H1 (cell line): Measurements from ENCODE around the gene DUSP7.

Source experiments
- ASH2L ChIP-seq: fragments of 200-600, 300-600 bp; sonication (generic); IDR thresholded peaks from one replicate; pipeline ENCODE4 v1.7.1; 2017; ENCODE audit warnings: low read length
- ATF3 ChIP-seq: IDR thresholded peaks from 2 replicates; pipeline ENCODE4 v1.6.1; 2011; ENCODE audit warnings: low read depth, mild to moderate bottlenecking, low read length; ENCODE audit not compliant: insufficient read depth
- CTCF ChIP-seq, 3 experiments: IDR thresholded peaks; 1 replicate in 2 of 3; 2 replicates in 1 of 3; pipeline versions ENCODE4 v1.5.1 to v1.6.1; 2011; ENCODE audit warnings: low read length in 3 of 3, mild to moderate bottlenecking in 3 of 3, inconsistent platforms in 2 of 3, low read depth in 1 of 3, moderate library complexity in 1 of 3; ENCODE audit not compliant: insufficient read depth in 1 of 3; ENCODE audit errors: control extremely low read depth in 1 of 3
- EP300 ChIP-seq, 2 experiments: IDR thresholded peaks; 1 replicate in 1 of 2; 2 replicates in 1 of 2; pipeline ENCODE4 v1.6.1; 2011 to 2012; ENCODE audit warnings: low read depth in 2 of 2, low read length in 2 of 2, mild to moderate bottlenecking in 2 of 2, borderline replicate concordance in 1 of 2, inconsistent platforms in 1 of 2, moderate library complexity in 1 of 2
- EZH2 ChIP-seq: fragments of 200-600 bp; sonication (generic); IDR thresholded peaks from 2 replicates; pipeline ENCODE4 v1.7.1; 2012; ENCODE audit warnings: low read depth, mild to moderate bottlenecking, moderate library complexity, low read length, inconsistent platforms; ENCODE audit not compliant: severe bottlenecking
- GABPA ChIP-seq: IDR thresholded peaks from 2 replicates; pipeline ENCODE4 v1.6.1; 2011; ENCODE audit warnings: mild to moderate bottlenecking, low read length, moderate library complexity, borderline replicate concordance; ENCODE audit not compliant: insufficient read depth
- GTF2F1 ChIP-seq: IDR thresholded peaks from 2 replicates; pipeline ENCODE4 v1.6.1; 2012; ENCODE audit warnings: low read depth, low read length, improper control_type of control experiment, borderline replicate concordance
- JUN ChIP-seq: IDR thresholded peaks from 2 replicates; pipeline ENCODE4 v1.6.1; 2011; ENCODE audit warnings: low read depth, mild to moderate bottlenecking, improper control_type of control experiment, low read length
- KDM1A ChIP-seq: fragments of 200-600, 300-600 bp; sonication (generic); IDR thresholded peaks from 2 replicates; pipeline ENCODE4 v1.7.1; 2016; ENCODE audit warnings: mild to moderate bottlenecking, low read length, borderline replicate concordance
- SIX5 ChIP-seq: IDR thresholded peaks from 2 replicates; pipeline ENCODE4 v1.6.1; 2011; ENCODE audit warnings: mild to moderate bottlenecking, low read depth, low read length
- SP1 ChIP-seq: IDR thresholded peaks from 2 replicates; pipeline ENCODE4 v1.6.1; 2011; ENCODE audit warnings: low read depth, low read length
- SRF ChIP-seq: IDR thresholded peaks from 2 replicates; pipeline ENCODE4 v1.6.1; 2011; ENCODE audit warnings: mild to moderate bottlenecking, low read depth, low read length, moderate library complexity

- TF ChIP-seq SRF (no peak), EZH2 (no peak), KDM1A (no peak), ASH2L (no peak), CTCF (IDR thresholded peaks at IDR 0.05; ENCODE audit: control extremely low read depth in 1 of 3, insufficient read depth in 1 of 3, low read depth in 1 of 3, low read length in 3 of 3) (no peak), EP300 (IDR thresholded peaks at IDR 0.05; ENCODE audit: borderline replicate concordance in 1 of 2, low read depth in 2 of 2, low read length in 2 of 2) (no peak), ATF3 (no peak), SIX5 (no peak), GABPA (no peak), SP1 (no peak), GTF2F1 (no peak), JUN (no peak)
Observed at GRCh38 chr3:52094571-52095485, 38.5 kb upstream of the DUSP7 start.
